Neural progenitor cell (in vitro differentiated cells): ENCODE results near the gene SEPHS1. TPM values are rescaled to one million over a fixed set of nuclear protein-coding genes. Genes with fewer than 3 reads are reported as not detected.

Source experiments
- DNase-seq: peaks from one replicate; pipeline ENCODE4 v3.0.0-alpha.2; 2016; ENCODE audit warnings: low spot score
- H2AFZ ChIP-seq: fragments of 200-600 bp; sonication (generic); replicated peaks from 2 replicates; pipeline ENCODE4 v1.6.1; 2016; ENCODE audit warnings: antibody characterized with exemption
- H3F3A ChIP-seq: fragments of 200-600 bp; sonication (generic); 2 replicates; pipeline ENCODE4 v1.6.1; 2016; ENCODE audit warnings: antibody characterized with exemption, low read depth
- H3K27ac ChIP-seq: fragments of 200-600 bp; sonication (generic); 2 replicates; pipeline ENCODE4 v1.5.1; 2016; ENCODE audit warnings: mild to moderate bottlenecking
- H3K27me3 ChIP-seq: fragments of 200-600 bp; sonication (generic); 2 replicates; pipeline ENCODE4 v1.6.1; 2016; ENCODE audit warnings: mild to moderate bottlenecking, moderate library complexity
- H3K36me3 ChIP-seq: fragments of 200-600 bp; sonication (generic); 2 replicates; pipeline ENCODE4 v1.5.1; 2016
- H3K4me1 ChIP-seq: fragments of 200-600 bp; sonication (generic); 2 replicates; pipeline ENCODE4 v1.6.1; 2016; ENCODE audit warnings: mixed run types
- H3K4me2 ChIP-seq: fragments of 200-600 bp; sonication (generic); 2 replicates; pipeline ENCODE4 v1.6.1; 2016
- H3K4me3 ChIP-seq: fragments of 200-600 bp; sonication (generic); 2 replicates; pipeline ENCODE4 v1.5.1; 2016
- H3K79me2 ChIP-seq: fragments of 200-600 bp; sonication (generic); 2 replicates; pipeline ENCODE4 v1.6.1; 2016; ENCODE audit warnings: low read depth
- H3K9ac ChIP-seq: fragments of 200-600 bp; sonication (generic); 2 replicates; pipeline ENCODE4 v1.6.1; 2016
- H3K9me3 ChIP-seq: fragments of 200-600 bp; sonication (generic); 2 replicates; pipeline ENCODE4 v1.5.1; 2016; ENCODE audit warnings: low read depth
- H4K20me1 ChIP-seq: fragments of 200-600 bp; sonication (generic); 2 replicates; pipeline ENCODE4 v1.6.1; 2016; ENCODE audit warnings: low read depth
- H3K27ac Mint-ChIP-seq: 3 replicates; pipeline ENCODE4 v1.8.0; 2021; ENCODE audit warnings: mixed read lengths
- H3K27me3 Mint-ChIP-seq: 2 replicates; pipeline ENCODE4 v1.8.0; 2022; ENCODE audit warnings: low read depth, mild to moderate bottlenecking, inconsistent platforms, moderate library complexity, mixed read lengths; ENCODE audit not compliant: insufficient read depth
- H3K36me3 Mint-ChIP-seq: 3 replicates; pipeline ENCODE4 v1.8.0; 2021; ENCODE audit warnings: mixed read lengths
- H3K4me1 Mint-ChIP-seq: 3 replicates; pipeline ENCODE4 v1.8.0; 2021; ENCODE audit warnings: mixed read lengths
- H3K4me3 Mint-ChIP-seq: 3 replicates; pipeline ENCODE4 v1.8.0; 2021; ENCODE audit warnings: mild to moderate bottlenecking, moderate library complexity, mixed read lengths
- H3K9me3 Mint-ChIP-seq: 3 replicates; pipeline ENCODE4 v1.8.0; 2020; ENCODE audit warnings: mixed read lengths
- EZH2 ChIP-seq: fragments of 200-600 bp; sonication (generic); IDR thresholded peaks from 2 replicates; pipeline ENCODE4 v1.6.1; 2017; ENCODE audit warnings: antibody characterized with exemption, mild to moderate bottlenecking, moderate library complexity
- EZH2phosphoT487 ChIP-seq: fragments of 200-600 bp; sonication (generic); IDR thresholded peaks from 2 replicates; pipeline ENCODE4 v1.6.1; 2017; ENCODE audit warnings: antibody characterized with exemption
- total RNA-seq: library from RNA; depleted of rRNA; stranded (reverse); fragments of >200 nt; gene quantifications from 2 replicates; pipeline ENCODE4 v1.2.3, GENCODE V29; 2015; ENCODE audit warnings: low replicate concordance
- TF ChIP-seq, protein P1 (sequence below): fragments of 200-600 bp; sonication (generic); IDR thresholded peaks from 2 replicates; pipeline ENCODE4 v1.5.1; 2017; ENCODE audit warnings: antibody characterized with exemption, mild to moderate bottlenecking

SEPHS1 gene
- total RNA-seq, 1 donor from 2014 or later, result 94.9 TPM

DNA sequence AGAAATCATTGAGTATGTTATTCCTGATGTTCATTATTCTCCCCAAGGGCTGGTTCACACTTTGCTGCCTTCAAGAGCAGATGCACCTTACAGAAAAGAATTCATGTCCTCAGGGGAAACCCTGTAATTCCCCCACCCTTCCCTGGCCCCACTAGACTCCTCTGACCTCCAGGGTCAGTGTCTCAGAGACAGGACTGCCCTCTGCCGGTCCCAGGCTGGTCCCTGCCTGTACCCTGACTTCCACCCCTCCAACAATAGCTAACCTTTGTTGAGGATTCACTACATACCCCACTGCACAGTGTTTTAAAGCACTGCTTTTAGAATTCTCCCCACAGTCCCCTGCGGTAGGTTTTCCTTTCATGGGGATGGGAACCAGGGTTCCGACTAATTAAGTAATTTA lies 4.4 kb upstream of the SEPHS1 start:
- Mint-ChIP-seq H3K4me3 (no peak overlapping the region), H3K27me3 (peaks cover 23% of the 10 kb centered on the region), H3K9me3 (no peaks in the 10 kb centered on the region), H3K4me1 (peaks cover 31% of the 10 kb centered on the region), H3K27ac (no peak overlapping the region), H3K36me3 (no peaks in the 10 kb centered on the region)
- H3K9ac ChIP-seq, result no peak overlapping the region
- H3F3A ChIP-seq, result peaks cover 42% of the 10 kb centered on the region
- H3K4me3 ChIP-seq, result no peak overlapping the region
- H3K27me3 ChIP-seq, result peaks cover 47% of the 10 kb centered on the region
- H3K79me2 ChIP-seq, result no peaks in the 10 kb centered on the region
- no peaks in the 10 kb centered on the region for H3K9me3 ChIP-seq
- H3K4me2 ChIP-seq, result no peak overlapping the region
- DNase-seq, result peak; percentile 33
- H3K27ac ChIP-seq, result no peak overlapping the region
- H3K36me3 ChIP-seq, result no peaks in the 10 kb centered on the region
- H2AFZ ChIP-seq, result no peak overlapping the region
- H4K20me1 ChIP-seq, result peaks cover 8% of the 10 kb centered on the region
- peaks cover 25% of the 10 kb centered on the region for H3K4me1 ChIP-seq
- TF ChIP-seq EZH2, result no peak
- TF ChIP-seq, protein P1, sequence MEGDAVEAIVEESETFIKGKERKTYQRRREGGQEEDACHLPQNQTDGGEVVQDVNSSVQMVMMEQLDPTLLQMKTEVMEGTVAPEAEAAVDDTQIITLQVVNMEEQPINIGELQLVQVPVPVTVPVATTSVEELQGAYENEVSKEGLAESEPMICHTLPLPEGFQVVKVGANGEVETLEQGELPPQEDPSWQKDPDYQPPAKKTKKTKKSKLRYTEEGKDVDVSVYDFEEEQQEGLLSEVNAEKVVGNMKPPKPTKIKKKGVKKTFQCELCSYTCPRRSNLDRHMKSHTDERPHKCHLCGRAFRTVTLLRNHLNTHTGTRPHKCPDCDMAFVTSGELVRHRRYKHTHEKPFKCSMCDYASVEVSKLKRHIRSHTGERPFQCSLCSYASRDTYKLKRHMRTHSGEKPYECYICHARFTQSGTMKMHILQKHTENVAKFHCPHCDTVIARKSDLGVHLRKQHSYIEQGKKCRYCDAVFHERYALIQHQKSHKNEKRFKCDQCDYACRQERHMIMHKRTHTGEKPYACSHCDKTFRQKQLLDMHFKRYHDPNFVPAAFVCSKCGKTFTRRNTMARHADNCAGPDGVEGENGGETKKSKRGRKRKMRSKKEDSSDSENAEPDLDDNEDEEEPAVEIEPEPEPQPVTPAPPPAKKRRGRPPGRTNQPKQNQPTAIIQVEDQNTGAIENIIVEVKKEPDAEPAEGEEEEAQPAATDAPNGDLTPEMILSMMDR, result peak; percentile 41

DNA sequence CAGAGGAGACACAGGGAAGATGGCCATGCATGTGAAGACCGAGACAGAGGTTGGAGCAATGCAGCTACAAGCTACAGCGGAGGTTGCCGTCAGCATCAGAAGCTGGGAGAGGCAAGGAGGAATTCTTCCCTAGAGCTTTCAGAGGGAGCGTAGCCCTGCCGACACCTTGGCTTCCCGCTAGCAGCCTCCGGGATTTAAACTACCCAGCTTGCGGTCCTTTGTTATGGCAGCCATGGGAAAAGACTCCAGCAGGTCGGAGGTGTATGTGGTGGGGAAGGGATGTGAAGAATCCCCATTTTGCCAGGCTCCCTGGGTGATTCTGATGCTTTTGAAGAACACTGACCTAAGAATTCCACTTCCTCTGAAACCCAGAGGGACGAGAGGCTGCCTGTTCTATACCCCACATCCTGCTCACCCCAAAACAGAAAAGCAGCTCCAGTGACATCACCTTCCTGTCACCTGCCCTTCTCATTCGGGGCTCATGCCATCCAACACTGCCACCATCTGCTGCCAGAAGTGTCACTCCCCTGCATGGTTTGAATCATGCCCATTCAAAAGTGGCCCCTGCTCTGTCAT lies 3.3 kb upstream of the SEPHS1 start:
- H3K36me3 Mint-ChIP-seq, result peaks cover 2% of the 10 kb centered on the region
- H3K27ac Mint-ChIP-seq, result no peak overlapping the region
- TF ChIP-seq, protein P1, result no peak
- TF ChIP-seq EZH2 (no peak), EZH2phosphoT487 (no peak)
- Histone ChIP-seq H3K9ac (no peak overlapping the region), H3K27me3 (peaks cover 47% of the 10 kb centered on the region), H3K27ac (no peak overlapping the region), H3K79me2 (peaks cover 8% of the 10 kb centered on the region), H3K9me3 (no peaks in the 10 kb centered on the region), H3K4me2 (peak overlapping the region; percentile 61), H3K36me3 (no peaks in the 10 kb centered on the region), H3K4me3 (peak overlapping the region; percentile 11), H4K20me1 (peaks cover 8% of the 10 kb centered on the region), H2AFZ (no peak overlapping the region), H3F3A (peaks cover 49% of the 10 kb centered on the region), H3K4me1 (peaks cover 27% of the 10 kb centered on the region)
- DNase-seq, result peak; percentile 59
- peaks cover 32% of the 10 kb centered on the region for H3K4me1 Mint-ChIP-seq
- H3K27me3 Mint-ChIP-seq, result peaks cover 25% of the 10 kb centered on the region
- H3K9me3 Mint-ChIP-seq, result no peaks in the 10 kb centered on the region
- H3K4me3 Mint-ChIP-seq, result peak overlapping the region; percentile 55

DNA sequence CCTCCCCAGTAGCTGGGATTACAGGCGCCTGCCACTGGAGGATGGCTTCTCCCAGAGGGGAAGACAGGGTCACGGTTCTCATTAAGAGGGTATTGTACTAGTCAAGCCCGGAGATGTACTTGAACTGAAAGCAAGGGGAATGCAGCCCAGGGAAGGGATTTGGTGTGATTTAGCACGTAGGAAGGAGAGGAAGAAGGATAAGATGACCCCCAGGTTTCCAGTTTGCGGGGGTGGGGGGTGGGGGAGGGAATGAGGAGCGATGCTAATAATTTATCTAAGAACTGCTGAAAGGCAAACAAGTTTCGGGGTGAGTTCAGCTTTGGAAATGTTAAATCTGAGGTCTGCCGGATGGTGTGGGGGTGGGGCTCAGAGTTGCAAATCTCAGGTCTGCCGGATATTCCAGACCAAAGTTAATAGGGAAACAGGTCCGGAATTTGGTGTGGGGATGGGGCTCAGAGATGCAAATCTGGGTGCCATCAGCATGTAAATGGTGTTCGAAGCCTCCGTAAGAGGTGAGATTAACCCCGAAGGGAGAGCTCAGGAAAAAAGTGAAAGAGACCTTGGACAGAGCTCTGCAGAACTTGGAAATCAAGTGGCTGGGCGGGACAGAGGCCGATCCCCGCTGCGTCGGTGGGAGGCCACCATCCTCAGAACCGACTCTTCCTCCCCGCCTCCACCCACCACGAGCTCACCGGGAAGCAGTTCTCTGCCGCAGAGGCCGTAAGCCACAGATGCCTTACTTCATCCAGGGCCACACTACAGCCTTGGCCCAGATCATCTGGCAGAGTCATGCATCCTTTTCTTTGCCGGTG lies 1.6 kb upstream of the SEPHS1 start:
- Histone ChIP-seq H3K27ac (no peak overlapping the region), H4K20me1 (peaks cover 16% of the 10 kb centered on the region), H3K27me3 (peaks cover 47% of the 10 kb centered on the region), H3K9ac (no peak overlapping the region), H3K9me3 (no peaks in the 10 kb centered on the region), H3K4me1 (peaks cover 42% of the 10 kb centered on the region), H3F3A (peaks cover 56% of the 10 kb centered on the region), H3K4me3 (peak overlapping the region; percentile 96), H3K4me2 (peak overlapping the region; percentile 94), H3K79me2 (peaks cover 25% of the 10 kb centered on the region), H3K36me3 (no peaks in the 10 kb centered on the region), H2AFZ (no peak overlapping the region)
- DNase-seq, result peak; percentile 47
- Mint-ChIP-seq H3K27me3 (peaks cover 26% of the 10 kb centered on the region), H3K27ac (peak overlapping the region; percentile 51), H3K4me3 (peak overlapping the region; percentile 95), H3K36me3 (peaks cover 8% of the 10 kb centered on the region), H3K4me1 (peaks cover 48% of the 10 kb centered on the region), H3K9me3 (no peaks in the 10 kb centered on the region)
- TF ChIP-seq EZH2 (peak; percentile 34), EZH2phosphoT487 (no peak)
- TF ChIP-seq, protein P1, result no peak
